IPS DF 19.7 (cell line): ENCODE data around the gene OR10H5.
"Not testable (repeated sequence)": the region's sequence is repeated elsewhere in the genome, so short reads cannot be mapped to it uniquely, and the experiment has no call there.

ENCODE experiments used
- DNase-seq: peaks from one replicate; pipeline ENCODE4 v3.0.0-alpha.2; 2013; ENCODE audit warnings: low read depth, low spot score

The OR10H5 gene

GRCh38 chr19:15787611-15788155 lies at the start of gene OR10H5:
OR10H5 (plus strand) TSS chr19:15787661; CDS start chr19:15794049, 6,388 bp downstream.
- no peak for DNase-seq

DNA sequence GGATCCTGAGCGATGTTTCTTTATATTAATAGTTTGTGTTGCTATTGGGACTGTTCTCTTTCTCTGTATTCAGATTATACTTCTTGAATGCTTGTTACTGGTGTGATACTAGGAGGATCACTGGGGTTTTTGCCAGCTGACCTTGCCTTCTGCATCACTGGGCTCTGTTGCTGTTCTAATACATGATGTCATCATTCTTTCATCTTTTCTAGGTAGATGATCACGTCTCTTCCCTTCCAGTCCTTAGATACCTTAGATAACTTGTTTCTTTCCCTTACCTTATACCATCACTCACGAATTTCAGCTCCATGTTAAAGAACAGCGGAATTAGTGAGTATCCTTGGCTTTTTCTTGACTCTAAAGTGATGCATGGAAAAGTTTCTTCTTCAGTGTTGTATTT lies 49.7 kb upstream of the OR10H5 start, which contains the start of gene OR10H3:
Gene OR10H3, plus strand, starts transcription at position 264 of the 400 bp plus-strand sequence. CDS start 3,408 bp downstream, outside the sequence.
- DNase-seq, result no peak

GRCh38 chr19:15740785-15741184 lies 46.7 kb upstream of the OR10H5 start:
- no peak for DNase-seq

- no peak for DNase-seq
These were observed 39.2 kb upstream of the OR10H5 start for GRCh38 chr19:15748239-15748638.

DNA sequence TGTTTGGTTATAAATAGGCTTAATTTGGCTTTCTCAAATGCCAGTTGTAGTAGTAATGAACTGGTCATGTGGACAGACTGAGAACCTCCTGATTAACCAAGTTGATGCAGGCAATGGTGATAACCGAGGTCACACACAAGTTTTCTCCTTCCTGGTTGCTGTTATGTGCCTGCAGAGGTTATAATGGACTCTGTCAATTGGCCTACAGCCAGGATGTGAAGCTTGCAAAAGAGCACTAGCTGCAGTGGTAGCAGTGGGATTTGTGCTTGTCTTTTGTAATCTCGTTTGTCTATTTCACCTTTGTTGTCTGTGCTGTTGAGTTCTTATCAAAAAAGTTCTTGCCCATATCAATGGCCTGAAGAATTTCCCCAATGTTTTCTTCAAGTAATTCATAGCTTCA lies 29.1 kb upstream of the OR10H5 start:
- no peak for DNase-seq

GRCh38 chr19:15759962-15760565 lies 27.4 kb upstream of the OR10H5 start:
- no peak for DNase-seq

- no peak for DNase-seq
These were observed 17.9 kb upstream of the OR10H5 start for GRCh38 chr19:15769586-15769985.

GRCh38 chr19:15774159-15774558 lies 13.3 kb upstream of the OR10H5 start:
- not testable (repeated sequence) for DNase-seq

DNA sequence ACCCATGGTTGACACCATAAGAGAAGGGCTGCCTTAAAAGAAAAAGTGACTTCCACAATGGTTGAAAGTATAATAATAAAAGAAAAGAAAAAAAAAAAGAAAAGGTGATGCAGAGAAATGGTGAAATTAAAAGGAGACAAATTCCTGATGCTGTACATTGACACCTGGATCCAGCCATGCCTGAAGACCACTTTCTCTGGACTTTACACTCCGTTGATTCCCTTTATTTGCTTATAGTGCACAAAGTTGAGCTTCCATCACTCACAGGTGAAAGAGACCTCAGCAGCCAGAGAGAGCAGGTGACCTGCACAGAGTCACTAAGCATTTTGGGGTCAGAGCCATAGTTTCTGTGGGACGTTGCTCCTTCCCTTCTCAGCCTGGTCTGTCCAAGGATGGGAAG lies 12.2 kb upstream of the OR10H5 start:
- no peak for DNase-seq

DNA sequence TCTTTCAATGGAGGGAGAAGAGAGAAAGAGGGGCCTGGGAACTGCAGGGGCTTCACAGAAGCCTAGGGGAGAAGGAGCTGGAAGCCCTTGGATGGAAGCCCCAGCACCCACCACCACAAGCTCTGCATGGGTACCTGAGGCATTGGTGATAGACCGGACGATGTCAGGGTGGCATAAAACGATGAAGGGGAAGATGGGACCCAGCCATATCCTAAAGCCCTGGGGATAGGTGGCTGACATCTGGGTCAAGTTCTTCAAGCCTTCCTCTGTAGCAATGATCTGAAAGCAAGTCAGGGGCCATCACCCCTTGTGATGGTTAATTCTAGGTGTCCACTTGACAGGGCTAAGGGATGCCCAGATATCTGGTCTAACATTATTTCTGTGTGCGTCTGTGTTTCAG lies 11.2 kb upstream of the OR10H5 start:
- DNase-seq, result no peak

- no peak for DNase-seq
These were observed 10.2 kb upstream of the OR10H5 start for GRCh38 chr19:15776991-15777970.

DNA sequence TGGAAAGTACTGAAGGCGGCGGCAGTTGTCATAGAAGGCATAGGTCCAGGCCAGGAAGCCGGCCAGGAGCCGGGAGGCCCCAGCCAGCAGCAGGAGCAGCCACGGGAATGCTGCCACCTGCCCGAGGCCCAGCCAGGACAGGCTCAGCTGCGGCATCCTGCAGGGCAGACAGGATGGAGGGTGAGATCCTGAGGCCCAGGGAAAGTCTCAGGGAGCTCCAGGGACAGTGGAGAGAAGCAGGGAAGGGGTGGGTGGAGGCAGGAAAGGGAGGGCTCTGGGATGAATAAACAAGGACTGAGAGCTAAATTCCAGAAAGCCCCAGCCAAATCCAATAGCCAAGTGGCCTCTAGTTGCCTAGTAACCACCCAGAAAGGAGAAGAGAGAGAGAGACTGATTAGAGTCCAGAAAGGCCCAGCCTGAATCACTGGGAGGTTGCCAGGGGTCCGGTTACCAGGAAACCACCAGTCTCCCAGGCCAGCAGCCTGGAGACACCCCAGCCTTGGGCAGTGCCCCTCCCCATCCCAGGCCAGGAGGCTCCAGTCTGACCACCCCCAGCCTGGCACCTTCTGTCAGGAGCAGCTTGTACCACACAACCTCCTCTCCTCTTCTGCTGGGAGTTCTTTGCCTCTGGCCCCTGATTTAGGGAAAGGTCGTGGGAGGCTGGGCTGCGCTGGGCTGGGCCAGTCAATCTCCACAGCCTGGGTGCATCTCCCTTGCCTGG lies 7.5 kb upstream of the OR10H5 start:
- no peak for DNase-seq

DNA sequence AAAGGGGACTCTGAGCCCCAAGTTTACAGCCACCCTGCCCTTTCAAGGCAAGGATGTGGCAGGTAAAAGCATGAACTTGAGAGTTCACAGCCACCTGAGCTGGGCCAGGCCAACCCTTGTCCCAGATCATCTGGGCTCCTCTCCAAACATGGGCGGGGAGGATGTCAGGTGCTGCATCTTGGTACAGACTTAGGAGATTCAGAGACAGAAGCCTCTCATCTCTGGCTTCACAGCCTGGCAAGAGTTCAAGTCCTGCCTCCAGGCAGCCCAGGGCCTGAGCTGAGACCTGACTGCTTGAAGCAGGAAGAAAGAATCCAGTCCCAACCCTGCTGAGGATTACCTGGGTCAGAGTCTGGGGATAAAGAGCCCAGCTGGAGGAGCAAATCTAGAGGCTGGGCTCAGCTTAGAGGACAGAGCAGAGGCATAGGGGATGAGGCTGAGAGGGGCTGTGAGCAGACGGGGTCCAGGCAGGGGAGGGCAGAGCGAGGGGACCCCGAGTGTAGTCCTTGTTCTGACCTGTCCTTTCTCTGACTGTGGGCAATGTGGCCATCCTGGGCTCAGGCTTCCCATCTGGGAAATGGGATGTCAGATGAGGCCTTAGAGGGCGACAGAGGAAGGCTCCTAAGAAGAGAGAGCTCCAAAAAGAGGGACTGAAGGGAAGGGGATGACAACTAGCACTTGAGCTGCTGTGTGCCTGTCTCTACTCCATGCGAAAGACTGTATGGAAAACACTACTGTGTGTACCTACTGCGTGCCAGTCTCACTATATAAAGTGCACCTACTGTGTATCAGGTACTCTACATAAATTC lies 6.6 kb upstream of the OR10H5 start:
- DNase-seq, result no peak

- no peak for DNase-seq
These were observed 5.8 kb upstream of the OR10H5 start for GRCh38 chr19:15781661-15782060.

DNA sequence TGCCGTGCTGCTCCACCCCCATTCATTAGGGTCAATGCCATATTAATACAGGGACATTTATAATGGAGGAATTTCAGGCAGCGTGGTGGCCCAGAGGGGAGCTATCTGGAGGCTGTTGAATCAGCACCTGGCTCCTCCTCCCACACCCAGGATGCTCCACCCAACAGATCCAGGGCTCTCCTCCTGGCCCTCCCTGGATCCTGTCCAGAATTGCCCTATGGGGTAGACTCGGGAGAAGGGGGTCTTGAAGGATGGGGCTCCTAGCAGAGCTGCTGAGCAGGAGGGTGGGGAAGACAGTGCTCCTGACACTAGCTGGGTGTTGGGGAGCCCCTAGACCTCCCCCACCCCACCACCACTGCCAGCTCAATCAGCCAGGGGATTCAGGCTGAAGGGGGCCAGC lies 5.2 kb upstream of the OR10H5 start:
- DNase-seq, result no peak

GRCh38 chr19:15782896-15783295 lies 4.6 kb upstream of the OR10H5 start:
- not testable (repeated sequence) for DNase-seq

GRCh38 chr19:15788594-15789270 lies 1.3 kb downstream of the OR10H5 start:
- DNase-seq, result no peak

GRCh38 chr19:15790096-15790495 lies 2.6 kb downstream of the OR10H5 start:
- DNase-seq, result no peak

GRCh38 chr19:15794279-15794678 lies 6.8 kb downstream of the OR10H5 start:
- not testable (repeated sequence) for DNase-seq

GRCh38 chr19:15810335-15810734 lies 22.9 kb downstream of the OR10H5 start:
- no peak for DNase-seq
